ENCODE data around the gene PATL2.

DNA sequence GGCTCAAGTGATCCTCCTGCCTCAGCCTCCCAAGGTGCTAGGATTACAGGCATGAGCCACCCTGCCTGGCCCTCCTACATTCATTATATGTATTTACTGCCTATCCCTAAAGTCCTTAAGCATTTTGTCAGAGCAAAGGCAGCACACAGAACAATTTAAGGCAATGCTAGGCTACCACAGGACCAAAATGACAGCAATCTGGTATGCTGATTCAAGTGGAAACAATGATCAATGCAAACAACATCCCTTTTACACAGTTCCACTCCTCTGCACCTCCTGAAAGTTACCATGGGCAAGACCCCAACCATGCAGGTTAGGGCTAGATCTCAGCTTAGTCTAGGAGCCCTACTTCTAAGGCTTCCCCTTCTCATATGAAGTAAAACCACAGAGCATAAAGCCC is 87.9 kb downstream of the PATL2 start:
- TF ChIP-seq POLR2AphosphoS5 (IDR thresholded peaks at IDR 0.05; ENCODE audit: low read depth, low read length) (no peak), TAF1 (IDR thresholded peaks at IDR 0.05; ENCODE audit: low read depth, low read length) (no peak), POLR2A (IDR thresholded peaks at IDR 0.05; ENCODE audit: low read depth, low read length) (no peak), POU2F2 (IDR thresholded peaks at IDR 0.05; ENCODE audit: low read depth, low read length) (no peak), SPI1 (IDR thresholded peaks at IDR 0.05; ENCODE audit: low read depth, low read length) (no peak), PAX5 (IDR thresholded peaks at IDR 0.05; ENCODE audit: insufficient read depth, low read length, severe bottlenecking) (no peak)

All from GM12891 (cell line).